8988T (cell line): ENCODE results near the gene ANKRD9.

Experiments
- DNase-seq: peaks from one replicate; pipeline ENCODE4 v3.0.0; 2011

The ANKRD9 gene

GRCh38 chr14:102497998-102498677, 11.4 kb downstream of the ANKRD9 start:
- no peak for DNase-seq

GRCh38 chr14:102496958-102497744, 12.4 kb downstream of the ANKRD9 start:
- DNase-seq, result no peak

- no peak for DNase-seq
These were observed 13.3 kb downstream of the ANKRD9 start for GRCh38 chr14:102496331-102496691.

GRCh38 chr14:102495491-102496330, 13.9 kb downstream of the ANKRD9 start:
- no peak for DNase-seq

GRCh38 chr14:102493585-102493984, 16.0 kb downstream of the ANKRD9 start:
- DNase-seq, result no peak

GRCh38 chr14:102493096-102493495, 16.5 kb downstream of the ANKRD9 start:
- DNase-seq, result no peak

- no peak for DNase-seq
These were observed 17.1 kb downstream of the ANKRD9 start for GRCh38 chr14:102492531-102492910.

GRCh38 chr14:102491786-102492530, 17.6 kb downstream of the ANKRD9 start:
- DNase-seq, result no peak

- no peak for DNase-seq
These were observed 18.2 kb downstream of the ANKRD9 start for GRCh38 chr14:102491366-102491765.

- no peak for DNase-seq
These were observed 19.1 kb downstream of the ANKRD9 start for GRCh38 chr14:102490456-102490855.

- no peak for DNase-seq
These were observed 22.4 kb downstream of the ANKRD9 start for GRCh38 chr14:102487204-102487577.

- no peak for DNase-seq
These were observed 22.9 kb downstream of the ANKRD9 start for GRCh38 chr14:102486513-102487203.

GRCh38 chr14:102485693-102486512, 23.7 kb downstream of the ANKRD9 start:
- no peak for DNase-seq

- no peak for DNase-seq
These were observed 25.3 kb downstream of the ANKRD9 start for GRCh38 chr14:102484316-102484715.

GRCh38 chr14:102481791-102482238, 27.8 kb downstream of the ANKRD9 start:
- no peak for DNase-seq

GRCh38 chr14:102481371-102481770, 28.2 kb downstream of the ANKRD9 start:
- no peak for DNase-seq

GRCh38 chr14:102479777-102480176, 29.8 kb downstream of the ANKRD9 start:
- no peak for DNase-seq

- no peak for DNase-seq
These were observed 30.5 kb downstream of the ANKRD9 start for GRCh38 chr14:102479107-102479506.

- DNase-seq, result no peak
These were observed 34.6 kb downstream of the ANKRD9 start for GRCh38 chr14:102474934-102475333.

GRCh38 chr14:102473559-102473958, 36.0 kb downstream of the ANKRD9 start:
- DNase-seq, result no peak

GRCh38 chr14:102472791-102473150, 36.8 kb downstream of the ANKRD9 start:
- no peak for DNase-seq
